Upper lobe of left lung (tissue), 6 donors: ENCODE data around the gene ITCH. TPM values are rescaled to one million over a fixed set of nuclear protein-coding genes. Genes with fewer than 3 reads are reported as not detected.
"Not testable (repeated sequence)": the region's sequence is repeated elsewhere in the genome, so short reads cannot be mapped to it uniquely, and the experiment has no call there.

Experiments used
- ATAC-seq, 2 donors: fragments of 200-7000 bp; cut with Tn5 transposase; one replicate each; pipeline ENCODE4 v1.9.1; 2022; ENCODE audit warnings: mild to moderate bottlenecking in 2 of 2, moderate library complexity in 2 of 2; ENCODE audit not compliant: low FRiP score in 2 of 2
- DNase-seq, 2 donors: peaks; one replicate each; pipeline ENCODE4 v3.0.0-alpha.2; 2019 to 2020
- H3K27ac ChIP-seq, 4 donors: fragments of 200-600 bp; sonication (generic); one replicate each; pipeline ENCODE4 v1.5.1; 2016 to 2019
- H3K27me3 ChIP-seq, 4 donors: fragments of 200-600 bp; sonication (generic); one replicate each; pipeline ENCODE4 v1.5.1; 2017 to 2019
- H3K36me3 ChIP-seq, 4 donors: fragments of 200-600 bp; sonication (generic); one replicate each; pipeline ENCODE4 v1.5.1; 2016 to 2019
- H3K4me1 ChIP-seq, 4 donors: fragments of 200-600 bp; sonication (generic); one replicate each; pipeline ENCODE4 v1.5.1; 2018 to 2019
- H3K4me3 ChIP-seq, 4 donors: fragments of 200-600 bp; sonication (generic); one replicate each; pipeline ENCODE4 v1.5.1; 2017 to 2019; ENCODE audit warnings: mild to moderate bottlenecking in 2 of 4, moderate library complexity in 1 of 4
- H3K9me3 ChIP-seq, 4 donors: fragments of 200-600 bp; sonication (generic); one replicate each; pipeline ENCODE4 v1.5.1; 2018 to 2019
- CTCF ChIP-seq, 6 experiments: fragments of 450-650 bp in 4 of 6; fragments of 200-600 bp in 2 of 6; sonication (generic) in 2 of 6; IDR thresholded peaks; one replicate each; pipeline ENCODE4 v1.5.1; 2016 to 2019; ENCODE audit warnings: antibody characterized with exemption in 6 of 6
- EP300 ChIP-seq, 4 donors: sonication (generic); formaldehyde crosslinking; IDR thresholded peaks; one replicate each; pipeline ENCODE4 v1.5.1; 2017; ENCODE audit warnings: antibody characterized with exemption in 4 of 4, control low read depth in 2 of 4
- POLR2A ChIP-seq, 4 donors: fragments of 450-650 bp; IDR thresholded peaks; one replicate each; pipeline ENCODE4 v1.5.1; 2016 to 2017; ENCODE audit warnings: antibody characterized with exemption in 4 of 4, mild to moderate bottlenecking in 2 of 4
- POLR2AphosphoS5 ChIP-seq, 2 donors: sonication (generic); formaldehyde crosslinking; IDR thresholded peaks; one replicate each; pipeline ENCODE4 v1.5.1; 2017; ENCODE audit warnings: antibody characterized with exemption in 2 of 2
- WGBS, 2 donors: methylation state at CpG; one replicate each; pipeline ENCODE4 v1.1.5; 2017 to 2018; 5-methylcytosine and 5-hydroxymethylcytosine counted together
- total RNA-seq, 6 donors: library from RNA; depleted of rRNA in 4 of 6; stranded (reverse); fragments of >200 nt in 4 of 6; gene quantifications; one replicate each; pipeline versions ENCODE4 v1.1.0 to v1.2.1, GENCODE V29; 2016 to 2021
- donor health status: DM: no; HTN: no; CAD: no; lungs with moderate emphysema.
- donor health status: DM: no; HTN: yes; CAD: no; lungs with severe emphysema.

ITCH gene
- total RNA-seq, 6 donors from 2014 or later, result 26.6 to 57.2 (median 45.5) TPM

GRCh38 chr20:34421766-34422466 is 58.8 kb downstream of the ITCH start:
- H3K4me1 ChIP-seq, result peaks cover 3 to 8% (median 6%) of the 10 kb centered on the region in 4 donors
- H3K27me3 ChIP-seq, result no peaks in the 10 kb centered on the region
- no peak for TF ChIP-seq POLR2A (IDR thresholded peaks at IDR 0.05)
- TF ChIP-seq CTCF (IDR thresholded peaks at IDR 0.05), result no peak
- no peak for TF ChIP-seq POLR2AphosphoS5 (IDR thresholded peaks at IDR 0.05)
- TF ChIP-seq EP300 (IDR thresholded peaks at IDR 0.05), result no peak
- no peak overlapping the region for H3K4me3 ChIP-seq
- WGBS, 2 donors, result 97 to 100% methylated on average over 2 of the region's 2 CpGs
- no peak for DNase-seq
- H3K36me3 ChIP-seq, result peaks cover 5 to 84% (median 22%) of the 10 kb centered on the region in 4 donors
- no peak for ATAC-seq
- no peaks in the 10 kb centered on the region for H3K9me3 ChIP-seq
- no peak overlapping the region for H3K27ac ChIP-seq

GRCh38 chr20:34425032-34425690 is 62.1 kb downstream of the ITCH start:
- DNase-seq, H3K4me3 ChIP-seq, H3K27ac ChIP-seq, H3K27me3 ChIP-seq, ATAC-seq, H3K4me1 ChIP-seq, H3K9me3 ChIP-seq: not testable (repeated sequence)
- WGBS, 2 donors, result 78 to 83% methylated on average over 11 of the region's 11 CpGs
- H3K36me3 ChIP-seq, result peaks cover 2 to 77% (median 21%) of the 10 kb centered on the region in 4 donors

GRCh38 chr20:34426026-34426425 is 63.0 kb downstream of the ITCH start:
- no peaks in the 10 kb centered on the region for H3K27me3 ChIP-seq
- DNase-seq (no peak), ATAC-seq (no peak)
- no peak overlapping the region for H3K27ac ChIP-seq
- no peaks in the 10 kb centered on the region for H3K9me3 ChIP-seq
- peaks cover 2 to 73% (median 19%) of the 10 kb centered on the region in 4 donors for H3K36me3 ChIP-seq
- no peaks in the 10 kb centered on the region for H3K4me1 ChIP-seq
- H3K4me3 ChIP-seq, result no peak overlapping the region
- no peak for TF ChIP-seq EP300 (IDR thresholded peaks at IDR 0.05)
- no peak for TF ChIP-seq POLR2A (IDR thresholded peaks at IDR 0.05)
- no peak for TF ChIP-seq POLR2AphosphoS5 (IDR thresholded peaks at IDR 0.05)
- no peak for TF ChIP-seq CTCF (IDR thresholded peaks at IDR 0.05)
- 80 to 88% methylated on average over 2 of the region's 2 CpGs for WGBS, 2 donors

GRCh38 chr20:34427331-34427730 is 64.3 kb downstream of the ITCH start:
- peaks cover 0 to 63% (median 17%) of the 10 kb centered on the region in 4 donors for H3K36me3 ChIP-seq
- no peak for ATAC-seq
- H3K27ac ChIP-seq, result no peak overlapping the region
- no peak for DNase-seq
- WGBS, 2 donors, result 74% methylated on average over 3 of the region's 3 CpGs
- H3K27me3 ChIP-seq, result no peaks in the 10 kb centered on the region
- H3K4me3 ChIP-seq, result no peak overlapping the region
- H3K4me1 ChIP-seq, result no peaks in the 10 kb centered on the region
- H3K9me3 ChIP-seq, result no peaks in the 10 kb centered on the region
- TF ChIP-seq CTCF (IDR thresholded peaks at IDR 0.05), result no peak
- TF ChIP-seq POLR2AphosphoS5 (IDR thresholded peaks at IDR 0.05), result no peak
- no peak for TF ChIP-seq EP300 (IDR thresholded peaks at IDR 0.05)
- TF ChIP-seq POLR2A (IDR thresholded peaks at IDR 0.05), result no peak

GRCh38 chr20:34427784-34428183 is 64.7 kb downstream of the ITCH start:
- H3K27me3 ChIP-seq, result no peaks in the 10 kb centered on the region
- TF ChIP-seq CTCF (IDR thresholded peaks at IDR 0.05), result no peak
- TF ChIP-seq POLR2A (IDR thresholded peaks at IDR 0.05), result no peak
- no peak for TF ChIP-seq EP300 (IDR thresholded peaks at IDR 0.05)
- TF ChIP-seq POLR2AphosphoS5 (IDR thresholded peaks at IDR 0.05), result no peak
- H3K4me3 ChIP-seq, result no peak overlapping the region
- H3K27ac ChIP-seq, result no peak overlapping the region
- no peak for DNase-seq
- ATAC-seq, result no peak
- no peaks in the 10 kb centered on the region for H3K4me1 ChIP-seq
- peaks cover 0 to 65% (median 17%) of the 10 kb centered on the region in 4 donors for H3K36me3 ChIP-seq
- H3K9me3 ChIP-seq, result no peaks in the 10 kb centered on the region
